A549 (cell line): ENCODE measurements around the gene TMEM131. TPM values are rescaled to one million over a fixed set of nuclear protein-coding genes. Genes with fewer than 3 reads are reported as not detected.
A peak's percentile ranks its signal among the peaks of the same experiment; 100 is the strongest.

ENCODE experiments used
- ATAC-seq, 2 experiments: fragments of 200-7000 bp in 1 of 2; fragments of >200 bp in 1 of 2; cut with Nextera tagmentation in 1 of 2; cut with Tn5 transposase in 1 of 2; 3 replicates each; pipeline versions ENCODE4 v1.8.0 to v1.9.1; 2018 to 2020; ENCODE audit warnings: mild to moderate bottlenecking in 1 of 2, moderate library complexity in 1 of 2
- CTCF ChIA-PET: fragments of 300-600 bp; sonication (Branson Sonifier 250); formaldehyde crosslinking; extraction: SDS; loops from one replicate; lab custom pipeline; 2021; ENCODE audit warnings: antibody characterized with exemption, inconsistent platforms; lab: Yijun Ruan, JAX
- POLR2A ChIA-PET: fragments of 350-600 bp; formaldehyde crosslinking; extraction: SDS; loops from one replicate; lab custom pipeline; 2021; ENCODE audit warnings: antibody characterized with exemption, inconsistent platforms; lab: Yijun Ruan, JAX
- DNase-seq, 2 experiments: peaks; one replicate each; pipeline versions ENCODE4 v3.0.0 to v3.0.0-alpha.2; 2011 to 2016; ENCODE audit warnings: low read depth in 1 of 2, low spot score in 1 of 2
- FAIRE-seq: peaks from 2 replicates; lab custom pipeline; 2011; peaks lifted over from hg19 to GRCh38; lab: Jason Lieb, UNC
- H3K27ac ChIP-seq, 2 experiments: fragments of >200 bp; sonication (Bioruptor Twin); formaldehyde crosslinking; 3 replicates each; pipeline ENCODE4 v1.5.1; 2016 to 2017
- H3K4me1 ChIP-seq: fragments of >200 bp; sonication (Bioruptor Twin); formaldehyde crosslinking; 3 replicates; pipeline ENCODE4 v1.6.1; 2016
- H3K4me2 ChIP-seq: fragments of >200 bp; sonication (Bioruptor Twin); formaldehyde crosslinking; 3 replicates; pipeline ENCODE4 v1.6.1; 2016
- H3K4me3 ChIP-seq: fragments of >200 bp; sonication (Bioruptor Twin); formaldehyde crosslinking; 3 replicates; pipeline ENCODE4 v1.5.1; 2016
- H3K9me3 ChIP-seq: fragments of >200 bp; sonication (Bioruptor Twin); formaldehyde crosslinking; 3 replicates; pipeline ENCODE4 v1.6.1; 2016
- BCL3 ChIP-seq: fragments of >200 bp; sonication (Bioruptor Twin); formaldehyde crosslinking; IDR thresholded peaks from 3 replicates; pipeline ENCODE4 v1.6.1; 2016
- CBX8 ChIP-seq: fragments of 200-600 bp; sonication (generic); IDR thresholded peaks from 2 replicates; pipeline ENCODE4 v1.6.1; 2016
- CHD4 ChIP-seq: fragments of 200-600 bp; sonication (generic); IDR thresholded peaks from 2 replicates; pipeline ENCODE4 v1.6.1; 2016; ENCODE audit warnings: antibody characterized with exemption, mild to moderate bottlenecking, borderline replicate concordance
- CTCF ChIP-seq: fragments of >200 bp; sonication (Bioruptor Twin); formaldehyde crosslinking; IDR thresholded peaks from 3 replicates; pipeline ENCODE4 v1.5.1; 2016
- EHMT2 ChIP-seq: fragments of 200-600 bp; sonication (generic); IDR thresholded peaks from 2 replicates; pipeline ENCODE4 v1.6.1; 2016; ENCODE audit warnings: antibody characterized with exemption, low read depth, mild to moderate bottlenecking, moderate library complexity
- ESRRA ChIP-seq: fragments of 150-350 bp; IDR thresholded peaks from 2 replicates; pipeline ENCODE4 v1.6.1; 2014; ENCODE audit warnings: mild to moderate bottlenecking, low read length, borderline replicate concordance
- FOSB ChIP-seq: fragments of 250-450 bp; sonication (Bioruptor Pico); IDR thresholded peaks from 2 replicates; pipeline ENCODE4 v1.5.0; 2020; ENCODE audit warnings: mild to moderate bottlenecking, moderate library complexity
- HEYL ChIP-seq: fragments of 250-450 bp; sonication (Bioruptor Pico); IDR thresholded peaks from 2 replicates; pipeline ENCODE4 v1.8.0; 2021; ENCODE audit warnings: mild to moderate bottlenecking, moderate library complexity
- HOXB5 ChIP-seq: fragments of 250-450 bp; sonication (Bioruptor Pico); IDR thresholded peaks from 2 replicates; pipeline ENCODE4 v1.5.0; 2020; ENCODE audit warnings: mild to moderate bottlenecking, moderate library complexity
- KDM5A ChIP-seq: fragments of 200-600 bp; sonication (generic); IDR thresholded peaks from 2 replicates; pipeline ENCODE4 v1.6.1; 2016; ENCODE audit warnings: antibody characterized with exemption, mild to moderate bottlenecking
- MAX ChIP-seq: IDR thresholded peaks from 2 replicates; pipeline ENCODE4 v1.6.1; 2012
- MAZ ChIP-seq: fragments of 150-350 bp; IDR thresholded peaks from 2 replicates; pipeline ENCODE4 v1.6.1; 2014; ENCODE audit warnings: antibody characterized with exemption, low read depth, low read length, borderline replicate concordance
- NPAS2 ChIP-seq: fragments of 250-450 bp; sonication (Bioruptor Pico); IDR thresholded peaks from 2 replicates; pipeline ENCODE4 v1.8.0; 2022; ENCODE audit warnings: mild to moderate bottlenecking, moderate library complexity, borderline replicate concordance
- POLR2A ChIP-seq: IDR thresholded peaks from 2 replicates; pipeline ENCODE4 v1.6.1; 2012; ENCODE audit warnings: mild to moderate bottlenecking, low read length
- RAD21 ChIP-seq, 2 experiments: fragments of >200 bp in 1 of 2; sonication (Bioruptor Twin) in 1 of 2; formaldehyde crosslinking in 1 of 2; IDR thresholded peaks in 1 of 2; conservative IDR thresholded peaks in 1 of 2; 2 replicates in 1 of 2; 3 replicates in 1 of 2; pipeline ENCODE4 v1.6.1; 2012 to 2018; ENCODE audit warnings: inconsistent platforms in 1 of 2
- SMC3 ChIP-seq: fragments of >200 bp; sonication (Bioruptor Twin); formaldehyde crosslinking; IDR thresholded peaks from 3 replicates; pipeline ENCODE4 v1.6.1; 2018; ENCODE audit warnings: inconsistent platforms
- SREBF2 ChIP-seq: fragments of 450-650 bp; IDR thresholded peaks from 2 replicates; pipeline ENCODE4 v1.6.1; 2014; ENCODE audit warnings: mild to moderate bottlenecking, moderate library complexity
- TP53 ChIP-seq: fragments of 250-450 bp; sonication (Bioruptor Pico); IDR thresholded peaks from 2 replicates; pipeline ENCODE4 v1.5.0; 2021; ENCODE audit warnings: mild to moderate bottlenecking, moderate library complexity
- WGBS: methylation state at CpG from one replicate; pipeline ENCODE4 v1.1.6; 2017; ENCODE audit errors: missing lambda C conversion rate; 5-methylcytosine and 5-hydroxymethylcytosine counted together
- polyA plus RNA-seq, 4 experiments: library from polyadenylated mRNA; depleted of rRNA in 3 of 4; stranded (reverse); fragments of >200 nt; fragmentation: RNase III in 1 of 4; extraction: RNeasy Plus Mini Kit Qiagen cat#74134 plus additional on column Dnase treatment in 1 of 4; gene quantifications; 2 replicates in 3 of 4; 3 replicates in 1 of 4; pipeline ENCODE4 v1.2.3, GENCODE V29; 2011 to 2017

The TMEM131 gene
- polyA plus RNA-seq, 2 of the 4 experiments (the other 2 are of a cell fraction): 14.5 to 21.8 TPM

- TF ChIP-seq NPAS2 (CRISPR knock-in tag): no peak
- no peak for TF ChIP-seq KDM5A
- TF ChIP-seq MAX: no peak
- TF ChIP-seq MAZ: no peak
- ChIA-PET POLR2A (no interaction called here), CTCF (interaction anchor here (0.9 to 2.9 kb wide), 16 partner anchors 11 to 644 kb away, joined by 3 to 27 read pairs (median 5); no protein-coding TSS in a partner anchor)
- H3K9me3 ChIP-seq: no peaks in the 10 kb centered on the region
- H3K4me2 ChIP-seq: no peak overlapping the region
- H3K4me3 ChIP-seq: no peak overlapping the region
- WGBS: 89% methylated on average over 13 of the region's 20 CpGs
- no peak overlapping the region for H3K27ac ChIP-seq
- no peak for DNase-seq
- no peak for ATAC-seq
- no peak for FAIRE-seq
- no peaks in the 10 kb centered on the region for H3K4me1 ChIP-seq
These were observed 254.5 kb downstream of the TMEM131 start for GRCh38 chr2:97741251-97741650.

GRCh38 chr2:97740590-97741182 is 255.1 kb downstream of the TMEM131 start:
- CTCF ChIA-PET: interaction anchor here (0.6 to 2.9 kb wide), 22 partner anchors 8 to 706 kb away, joined by 3 to 27 read pairs (median 4); no protein-coding TSS in a partner anchor
- peak; percentile 79 to 88 for ATAC-seq
- DNase-seq: peak; percentile 65 to 80

GRCh38 chr2:97739893-97740245 is 255.9 kb downstream of the TMEM131 start:
- H3K9me3 ChIP-seq: no peaks in the 10 kb centered on the region
- ChIA-PET POLR2A (no interaction called here), CTCF (interaction anchor here (0.6 to 2.9 kb wide), 19 partner anchors 9 to 707 kb away, joined by 3 to 27 read pairs (median 5); no protein-coding TSS in a partner anchor)
- FAIRE-seq (no peak), ATAC-seq (0 out of 6 replicates have a peak, but pooled peaks of 1 of the 2 experiments have one; percentile 9), DNase-seq (no peak)
- TF ChIP-seq POLR2A (no peak), ESRRA (no peak), HEYL (CRISPR knock-in tag) (no peak), EHMT2 (no peak), CHD4 (no peak)
- no peak overlapping the region for H3K27ac ChIP-seq
- H3K4me3 ChIP-seq: no peak overlapping the region
- H3K4me1 ChIP-seq: no peaks in the 10 kb centered on the region
- H3K4me2 ChIP-seq: no peak overlapping the region
- WGBS: 47% methylated on average over 5 of the region's 5 CpGs

More at GRCh38 chr2:97740590-97741182, 255.1 kb downstream of the TMEM131 start:
- WGBS: 24% methylated on average over 17 of the region's 19 CpGs
- no peak overlapping the region for H3K4me3 ChIP-seq
- TF ChIP-seq SMC3 (peak; percentile 51), RAD21 (conservative IDR thresholded peaks at IDR 0.05 in 1 of 2, IDR thresholded peaks at IDR 0.05 in 1 of 2) (peak; percentile 52 to 56), SREBF2 (no peak), ESRRA (no peak), CTCF (peak; percentile 65)
- TF ChIP-seq, all 56 proteins: peak for 3
- FAIRE-seq: no peak
- Histone ChIP-seq H3K27ac (no peak overlapping the region), H3K4me1 (no peaks in the 10 kb centered on the region), H3K4me2 (peak overlapping the region; percentile 56; the same call in 2 of the 3 replicates), H3K9me3 (no peaks in the 10 kb centered on the region)
- POLR2A ChIA-PET: no interaction called here

GRCh38 chr2:97739020-97739892 is 256.5 kb downstream of the TMEM131 start:
- ChIA-PET CTCF (interaction anchor here (0.6 to 2.9 kb wide), 17 partner anchors 9 to 707 kb away, joined by 3 to 27 read pairs (median 5); no protein-coding TSS in a partner anchor), POLR2A (no interaction called here)
- ATAC-seq (peak in 1 of 2 experiments; percentile 13; a peak in 2 of 6 replicates), FAIRE-seq (no peak), DNase-seq (no peak)
- H3K4me1 ChIP-seq: no peaks in the 10 kb centered on the region
- no peak overlapping the region for H3K27ac ChIP-seq
- TF ChIP-seq FOSB (CRISPR knock-in tag) (no peak), BCL3 (no peak), CBX8 (no peak), TP53 (CRISPR knock-in tag) (no peak), HOXB5 (CRISPR knock-in tag) (no peak)
- 51% methylated on average over 8 of the region's 23 CpGs for WGBS
- H3K4me2 ChIP-seq: no peak overlapping the region
- H3K4me3 ChIP-seq: no peak overlapping the region
- H3K9me3 ChIP-seq: no peaks in the 10 kb centered on the region
